HCEC 1CT (cell line): ENCODE measurements around the gene NDUFAF8.

Experiments used
- DNase-seq: peaks from one replicate; pipeline ENCODE4 v3.0.0-alpha.2; 2017

NDUFAF8 gene, protein sequence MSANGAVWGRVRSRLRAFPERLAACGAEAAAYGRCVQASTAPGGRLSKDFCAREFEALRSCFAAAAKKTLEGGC

DNA sequence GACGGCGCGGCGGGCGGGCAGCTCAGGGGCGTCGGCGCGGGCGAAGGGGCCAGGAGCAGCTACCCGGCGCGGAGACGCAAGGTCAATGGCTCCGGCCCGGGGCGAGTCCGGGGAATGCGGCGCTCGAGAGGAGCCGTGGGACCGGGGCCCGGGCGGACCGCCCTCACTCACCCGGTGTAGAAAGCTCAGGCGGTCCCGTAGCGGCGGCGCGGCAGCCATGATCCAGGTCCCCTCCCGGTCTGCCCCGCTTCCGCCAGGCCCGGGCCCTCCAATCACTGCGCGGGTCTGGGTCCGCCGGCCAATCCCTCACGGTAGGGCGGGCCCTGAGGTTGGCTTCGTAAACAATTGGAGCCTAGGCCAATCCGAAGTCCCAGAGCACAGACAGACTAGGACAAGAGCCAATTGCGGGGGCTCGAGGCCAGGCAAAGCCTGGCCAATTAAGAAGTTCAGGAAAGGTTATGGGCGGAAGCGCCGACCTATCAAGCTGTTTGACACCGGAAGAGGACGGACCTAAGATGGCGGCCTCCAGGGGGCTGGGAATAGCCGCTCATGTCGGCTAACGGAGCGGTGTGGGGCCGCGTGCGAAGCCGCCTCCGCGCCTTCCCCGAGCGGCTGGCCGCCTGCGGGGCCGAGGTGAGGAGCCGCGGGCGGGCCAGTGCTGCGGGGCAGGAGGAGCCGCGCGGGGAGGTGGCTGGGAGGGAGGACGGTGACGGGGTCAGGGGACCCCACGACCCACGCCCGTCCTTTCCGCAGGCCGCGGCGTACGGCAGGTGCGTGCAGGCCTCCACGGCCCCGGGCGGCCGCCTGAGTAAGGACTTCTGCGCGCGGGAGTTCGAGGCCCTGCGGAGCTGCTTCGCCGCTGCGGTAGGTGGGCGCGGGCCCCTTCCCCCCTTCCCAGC lies at the start of gene NDUFAF8, which contains the start of gene TEPSIN:
NDUFAF8 (plus strand) TSS at position 504 of the 899 bp plus-strand sequence; CDS start at position 550, 46 bp downstream.
TEPSIN (minus strand) TSS at position 241 of the 899 bp plus-strand sequence; CDS start at position 219, 22 bp downstream.
- DNase-seq, result peak; percentile 100

DNA sequence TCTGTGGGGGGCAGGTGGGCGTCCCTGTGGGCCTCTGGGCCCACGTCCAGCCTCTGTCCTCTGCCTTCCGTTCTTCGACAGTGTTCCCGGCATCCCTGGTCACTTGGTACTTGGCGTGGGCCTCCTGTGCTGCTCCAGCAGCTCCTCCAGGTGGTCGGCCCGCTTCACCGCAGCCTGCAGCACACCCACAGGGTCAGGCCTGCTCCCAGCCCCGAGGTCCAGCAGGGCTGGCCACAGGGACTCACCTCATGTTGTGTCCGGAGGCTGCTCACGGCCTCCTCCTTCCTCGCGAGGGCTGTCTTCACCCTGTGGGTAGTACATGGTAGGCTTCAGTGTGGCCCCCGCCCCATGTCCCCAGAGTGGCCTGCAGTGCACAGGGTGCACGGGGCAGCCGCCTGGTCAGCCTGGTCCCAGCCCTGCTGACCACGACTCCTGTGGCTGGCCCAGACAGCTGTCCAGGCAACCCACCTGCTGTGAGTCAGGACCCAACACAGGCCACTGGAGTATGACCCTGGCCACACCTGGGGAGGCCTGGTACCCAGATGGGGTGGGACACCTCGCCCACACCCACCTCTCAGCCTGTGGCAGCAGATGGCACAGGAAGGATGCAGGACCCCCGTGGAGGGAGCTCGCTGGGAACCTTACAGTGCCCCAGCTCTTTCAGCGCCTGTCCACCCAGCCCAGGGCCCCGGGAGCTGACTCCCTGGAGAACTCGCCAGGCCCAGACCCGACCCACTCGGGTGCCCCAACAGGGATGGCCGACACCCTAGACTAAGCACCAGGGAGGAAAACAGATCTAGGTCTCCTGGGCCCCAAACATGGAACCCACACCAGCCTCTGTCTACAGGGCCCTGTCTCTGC lies 49.2 kb upstream of the NDUFAF8 start:
- peak; percentile 5 for DNase-seq

DNA sequence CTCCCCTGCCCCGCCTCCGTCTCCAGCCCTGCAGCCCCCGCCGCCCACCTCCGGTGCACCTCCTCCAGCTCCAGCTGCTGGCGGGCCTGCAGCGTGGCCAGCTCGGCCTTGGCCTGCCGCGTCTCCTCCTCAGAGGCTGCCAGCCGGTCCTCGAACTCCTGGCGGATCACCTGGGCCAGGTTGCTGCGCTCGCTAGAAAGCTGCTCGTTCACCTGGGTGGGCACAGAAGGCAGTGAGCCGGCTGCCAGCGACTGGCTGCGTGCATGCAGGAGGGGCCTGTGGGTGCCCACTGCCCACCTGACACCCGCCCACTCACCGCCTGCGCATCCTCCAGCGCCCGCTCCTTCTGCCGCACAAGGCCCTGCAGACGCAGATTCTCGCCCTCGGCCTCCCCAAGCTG lies 48.5 kb upstream of the NDUFAF8 start:
- no peak for DNase-seq

DNA sequence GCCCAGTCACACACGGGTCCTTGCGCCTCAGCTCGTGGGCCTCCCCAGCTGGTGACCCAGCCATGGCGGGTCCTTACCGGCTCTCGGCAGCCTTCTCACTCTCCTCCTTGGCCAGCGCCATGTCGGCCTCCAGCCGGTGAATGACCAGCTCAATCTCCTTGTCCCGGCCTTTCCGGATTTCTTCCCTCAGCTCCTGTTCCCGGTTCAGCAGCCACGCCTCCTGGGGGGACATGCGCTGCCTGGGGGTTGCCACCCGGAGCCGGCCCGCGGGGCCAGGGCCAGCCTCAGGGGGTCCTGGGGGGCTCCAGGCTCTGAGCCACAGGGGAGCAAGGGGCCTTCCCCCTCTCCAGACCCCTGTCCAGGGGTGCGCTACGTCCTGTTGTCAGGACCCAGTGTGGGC lies 48.0 kb upstream of the NDUFAF8 start:
- no peak for DNase-seq

DNA sequence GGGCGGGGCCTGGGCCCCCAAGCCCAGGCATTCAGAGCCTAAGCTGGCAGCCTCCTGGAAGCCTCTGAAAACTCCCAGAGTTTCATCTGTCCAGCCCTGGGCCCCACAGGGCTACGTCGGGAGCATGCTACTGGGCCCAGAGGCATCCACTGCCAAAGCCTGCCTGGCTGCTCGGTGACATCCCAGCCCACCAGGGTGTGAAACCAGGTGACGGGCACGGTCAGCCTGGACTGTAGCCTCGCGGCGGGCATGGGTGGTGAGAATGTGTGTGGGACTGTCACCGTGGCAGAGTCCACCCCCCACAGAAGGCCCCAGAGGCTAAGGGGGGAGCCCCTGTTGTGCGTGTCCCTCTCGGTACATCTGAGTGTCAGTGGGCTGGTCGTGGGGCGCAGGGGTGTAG lies 47.5 kb upstream of the NDUFAF8 start:
- no peak for DNase-seq

DNA sequence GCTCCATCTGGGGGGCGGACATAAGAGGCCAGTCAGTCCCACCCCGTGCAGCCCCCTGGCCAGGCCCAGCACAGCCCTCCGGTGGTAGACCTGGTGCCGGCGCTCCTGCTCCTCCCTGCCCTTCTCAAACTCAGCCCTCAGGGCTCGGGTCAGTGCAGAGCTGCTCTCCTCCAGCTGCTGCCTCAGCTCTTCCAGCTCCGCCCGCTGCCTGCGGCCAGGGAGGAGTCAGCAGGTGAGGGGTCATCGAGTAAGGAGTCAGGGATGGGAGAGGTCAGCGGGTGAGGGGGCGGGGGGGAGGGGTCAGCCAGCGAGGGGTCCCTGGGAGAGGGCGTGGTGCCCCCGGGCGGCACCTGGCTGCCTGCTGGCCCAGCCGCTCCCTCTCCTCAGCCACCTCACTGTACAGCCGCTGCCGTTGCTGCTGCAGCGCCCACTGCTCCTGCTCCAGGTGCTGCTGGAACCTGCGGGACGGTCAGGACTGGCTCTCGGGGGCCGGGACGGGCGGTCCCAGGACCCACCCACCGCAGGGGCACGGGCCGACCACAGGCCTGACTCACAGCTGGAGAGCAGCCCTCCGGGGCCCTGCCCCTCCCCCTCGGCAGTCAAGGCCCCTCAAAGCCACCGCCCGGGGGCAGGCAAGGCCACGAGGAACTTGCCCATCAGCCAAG lies 46.6 kb upstream of the NDUFAF8 start:
- no peak for DNase-seq

DNA sequence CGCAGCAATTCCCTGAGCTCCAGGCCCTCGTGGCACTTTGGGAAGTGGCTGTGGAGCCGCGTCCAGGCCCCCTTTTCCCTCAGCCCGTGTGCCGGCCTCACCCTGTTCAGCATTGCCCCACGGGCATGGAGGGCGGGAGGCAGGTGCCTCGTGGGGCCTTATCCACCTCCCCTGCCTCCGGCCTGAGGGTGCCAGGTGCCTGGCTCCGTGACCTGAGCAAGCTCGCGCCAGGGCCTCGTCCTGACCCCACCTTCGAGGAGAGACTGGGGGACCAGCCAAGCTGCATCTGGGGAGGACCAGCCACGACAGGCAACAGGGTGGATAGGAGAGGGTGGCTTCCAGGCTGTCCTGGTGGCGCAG lies 46.1 kb upstream of the NDUFAF8 start:
- no peak for DNase-seq

DNA sequence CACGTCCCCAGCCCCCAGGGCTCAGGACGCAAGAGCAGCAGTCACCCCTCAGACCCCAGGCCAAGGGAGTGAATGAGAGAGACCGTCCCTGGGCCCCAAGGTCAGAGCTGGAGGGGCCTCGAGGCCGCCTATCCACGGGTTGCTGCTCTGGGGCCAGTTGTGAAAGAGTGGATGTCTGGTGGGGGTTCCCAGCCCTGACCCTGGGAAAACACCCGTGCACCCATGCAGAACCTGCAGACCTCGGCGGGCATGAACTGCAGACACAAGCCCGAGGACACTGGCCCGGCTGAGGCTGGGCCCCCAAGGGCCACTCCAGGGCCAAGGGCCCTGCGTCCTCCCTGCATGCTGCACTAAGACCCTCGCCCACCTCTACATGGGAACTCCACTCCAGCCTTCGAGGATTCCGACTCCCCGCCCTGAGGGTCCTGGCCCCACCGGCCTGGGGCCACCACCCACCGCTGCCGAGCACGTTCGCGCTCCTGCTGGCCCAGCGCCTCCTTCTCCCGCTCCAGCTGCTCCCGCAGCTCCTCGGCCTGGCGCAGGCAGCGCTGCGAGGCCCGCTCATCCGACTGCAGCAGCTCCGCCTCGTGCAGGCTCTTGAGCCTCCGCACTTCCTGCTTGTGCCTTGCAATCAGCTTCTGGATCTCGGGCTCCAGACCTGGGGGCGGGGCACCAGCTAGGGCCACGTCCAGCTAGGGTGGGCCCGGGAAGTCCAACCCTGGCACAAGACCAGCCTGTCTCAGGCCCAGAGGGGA lies 45.5 kb upstream of the NDUFAF8 start:
- no peak for DNase-seq

DNA sequence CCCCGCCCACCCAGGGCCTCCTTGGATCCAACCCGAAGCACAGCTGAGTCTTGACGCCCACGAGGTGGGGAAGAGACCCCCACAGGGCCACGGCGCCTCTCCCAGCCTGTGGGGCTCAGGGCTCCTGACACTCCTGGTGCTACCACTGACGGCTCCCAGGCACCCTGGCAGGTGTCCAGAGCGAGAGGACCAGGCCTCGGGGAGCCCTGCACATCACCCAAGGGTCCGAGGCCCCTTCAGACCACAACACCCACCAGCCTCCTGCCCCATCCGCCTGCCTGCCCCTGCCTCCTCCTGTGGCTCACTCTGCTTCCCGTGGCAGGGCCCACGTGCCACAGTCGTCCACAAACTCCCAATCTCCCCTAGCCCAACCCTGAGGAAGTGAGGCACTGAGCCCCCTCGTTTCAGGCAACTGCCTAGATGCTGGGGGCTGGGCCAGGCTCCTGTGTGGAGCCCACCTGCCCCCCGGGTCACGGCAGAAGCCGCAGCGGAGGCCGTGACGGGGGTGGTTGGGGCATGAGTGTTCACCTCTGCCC lies 44.8 kb upstream of the NDUFAF8 start:
- no peak for DNase-seq

DNA sequence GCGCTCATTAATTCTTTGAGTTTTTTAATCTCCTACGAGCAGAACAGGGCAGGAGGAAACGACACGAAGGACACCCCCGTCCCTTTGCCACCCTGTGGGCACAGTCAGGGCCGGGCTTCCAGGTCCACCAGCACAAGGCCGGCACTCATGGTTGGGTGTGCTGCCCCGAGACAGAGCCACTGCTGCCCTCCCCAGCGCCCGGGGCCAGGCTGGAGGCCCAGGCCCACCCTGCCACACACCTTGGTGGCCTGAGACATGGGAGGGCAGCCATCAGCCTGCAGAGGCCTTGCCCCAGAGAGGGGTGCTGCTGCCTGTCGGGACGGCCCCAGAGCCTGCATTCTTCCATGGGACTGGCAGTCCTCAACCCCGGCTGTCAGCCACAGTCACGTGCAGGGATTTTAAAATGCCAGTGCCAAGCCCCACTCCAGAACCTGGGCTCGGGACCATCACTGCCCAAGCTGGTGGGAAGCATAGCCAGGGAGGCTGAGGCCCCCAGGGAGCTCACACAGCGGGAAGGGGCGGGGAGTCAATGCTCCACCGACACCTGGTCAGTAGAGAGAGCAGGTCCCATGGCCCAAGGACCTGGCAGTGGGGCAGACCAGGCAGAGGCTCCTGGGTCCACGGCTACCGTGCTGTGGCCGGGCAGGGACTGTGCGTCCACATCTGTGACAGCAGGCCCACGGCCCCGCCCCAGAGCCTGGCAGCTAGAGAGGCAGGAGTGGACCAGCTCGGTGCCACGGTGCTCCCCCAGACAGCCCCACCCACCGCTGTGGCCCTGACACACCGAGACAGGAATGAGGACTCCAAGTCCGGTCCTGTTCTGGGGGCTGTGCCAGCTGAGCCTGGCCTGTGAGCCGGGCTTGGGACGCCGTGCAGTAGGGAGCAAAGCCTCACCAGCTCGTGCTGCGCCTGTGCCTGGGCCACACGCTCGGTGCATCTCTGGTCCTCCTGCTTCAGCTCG lies 43.9 kb upstream of the NDUFAF8 start:
- no peak for DNase-seq

DNA sequence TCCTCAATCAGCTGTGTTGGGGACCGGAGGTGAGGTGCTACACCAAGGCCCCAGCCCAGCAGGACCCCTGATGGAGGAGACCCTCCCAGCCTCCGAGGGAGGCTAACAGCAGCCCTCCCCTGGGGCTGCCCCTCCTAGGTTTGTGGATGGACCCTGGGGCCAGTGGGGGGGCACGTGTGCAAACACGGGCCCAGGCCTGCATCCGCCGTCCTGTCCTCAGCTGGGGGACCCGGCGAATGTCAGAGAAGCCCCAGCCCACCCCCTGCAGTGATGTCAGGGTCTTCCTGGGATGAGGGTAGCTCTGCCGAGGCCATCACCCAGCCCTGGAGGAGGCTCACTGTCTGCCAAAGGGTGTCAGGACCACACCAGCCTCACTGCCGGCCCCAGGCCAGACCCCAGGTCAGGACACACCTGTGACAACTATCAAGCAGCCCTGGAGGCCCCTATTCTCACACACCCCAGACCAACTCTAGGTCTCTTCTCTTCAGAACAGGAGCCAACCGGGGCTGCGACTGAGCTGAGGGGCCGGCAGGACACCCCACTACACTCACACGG lies 43.1 kb upstream of the NDUFAF8 start:
- DNase-seq, result no peak

DNA sequence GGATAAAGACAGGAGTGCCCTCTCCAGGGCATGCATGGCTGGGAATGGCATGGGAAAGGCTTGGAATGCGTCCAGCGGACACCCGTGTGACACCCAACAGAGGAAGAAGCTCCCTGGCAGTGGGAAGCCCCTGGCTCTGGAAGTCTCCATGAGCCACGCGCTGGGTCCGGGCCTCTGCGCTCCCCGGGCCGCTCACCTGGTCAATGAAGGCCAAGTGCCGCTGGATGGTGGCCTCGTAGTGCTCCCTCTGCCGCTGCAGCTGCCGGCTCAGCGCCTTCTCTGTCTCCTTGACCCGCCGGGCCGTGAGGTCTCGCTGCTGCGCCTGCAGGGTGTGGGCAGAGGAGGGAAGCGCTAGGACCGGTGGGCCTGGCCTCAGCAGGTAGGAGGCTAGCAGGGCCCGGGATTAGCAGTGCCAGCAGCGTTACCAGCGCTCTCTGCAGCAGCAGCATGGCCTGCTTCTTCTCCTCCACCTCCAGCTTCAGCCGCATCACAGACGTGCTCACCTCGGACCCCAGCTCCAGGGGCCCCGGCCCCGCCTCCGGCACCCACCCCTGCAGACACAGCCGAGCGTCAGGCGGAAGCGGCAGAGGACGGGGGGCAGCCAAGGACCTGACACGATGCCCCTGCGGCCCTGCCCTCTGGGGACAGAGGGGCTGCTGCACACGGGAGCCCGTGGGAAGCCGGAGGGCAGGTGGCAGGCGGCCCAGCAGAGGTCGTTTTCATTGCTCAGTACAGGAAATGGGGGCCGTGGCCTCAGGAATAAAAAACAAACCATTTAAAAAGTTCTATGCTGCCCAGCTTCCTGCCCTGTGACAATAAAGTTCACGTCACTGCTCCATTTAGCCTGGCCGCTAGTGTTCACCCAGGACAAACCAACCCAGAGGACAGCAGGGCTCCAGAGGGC lies 42.4 kb upstream of the NDUFAF8 start:
- DNase-seq, result no peak

DNA sequence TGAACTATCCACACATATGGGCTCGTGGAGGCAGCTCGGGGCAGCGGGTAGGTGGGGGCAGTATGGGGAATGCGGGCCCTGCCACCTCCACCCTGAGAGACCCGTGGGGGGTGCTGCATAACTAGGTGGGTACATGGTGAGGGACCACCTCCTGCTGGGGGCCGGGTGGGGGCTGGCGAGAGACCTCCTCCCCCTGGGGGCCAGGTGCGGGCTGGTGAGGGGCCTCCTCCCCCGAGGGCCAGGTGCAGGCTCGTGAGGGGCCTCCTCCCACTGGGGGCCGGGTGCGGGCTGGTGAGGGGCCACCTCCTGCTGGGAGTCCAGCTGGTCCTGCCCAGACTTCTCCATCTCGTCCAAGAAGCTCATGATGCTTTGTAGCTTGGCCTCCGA lies 41.7 kb upstream of the NDUFAF8 start:
- DNase-seq, result no peak

DNA sequence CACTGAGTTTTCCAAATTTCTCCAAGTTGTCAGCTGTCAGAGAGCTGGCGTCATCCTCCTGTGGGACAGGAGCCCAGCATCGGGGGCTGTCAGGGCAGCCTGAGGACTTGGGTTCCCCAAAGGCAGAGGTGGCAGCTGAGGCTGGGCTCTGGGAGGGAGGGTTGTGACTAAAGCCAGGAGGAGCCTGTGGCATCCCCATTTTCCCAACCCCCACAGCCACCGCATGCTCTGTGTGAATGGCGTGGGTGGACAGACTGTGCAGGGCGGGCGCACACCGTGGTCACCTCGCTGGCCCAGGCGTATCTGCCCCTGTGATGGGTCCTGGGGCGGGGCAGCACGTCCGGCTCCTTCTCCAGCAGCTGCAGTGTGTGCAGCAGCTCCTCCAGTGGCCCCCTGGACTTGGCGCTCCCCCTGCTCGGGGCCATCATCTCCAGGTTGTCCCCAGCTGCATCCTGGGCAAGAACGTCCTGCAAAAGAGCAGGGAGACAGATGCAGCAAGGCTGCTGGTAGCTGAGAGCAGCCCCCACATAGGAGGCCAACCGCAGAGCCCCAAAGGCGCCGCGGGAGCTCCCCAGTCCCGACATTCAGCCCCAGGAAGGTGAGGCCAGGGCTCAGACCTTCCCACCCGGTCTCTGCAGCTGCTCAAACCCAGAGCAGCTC lies 41.2 kb upstream of the NDUFAF8 start:
- DNase-seq, result no peak

DNA sequence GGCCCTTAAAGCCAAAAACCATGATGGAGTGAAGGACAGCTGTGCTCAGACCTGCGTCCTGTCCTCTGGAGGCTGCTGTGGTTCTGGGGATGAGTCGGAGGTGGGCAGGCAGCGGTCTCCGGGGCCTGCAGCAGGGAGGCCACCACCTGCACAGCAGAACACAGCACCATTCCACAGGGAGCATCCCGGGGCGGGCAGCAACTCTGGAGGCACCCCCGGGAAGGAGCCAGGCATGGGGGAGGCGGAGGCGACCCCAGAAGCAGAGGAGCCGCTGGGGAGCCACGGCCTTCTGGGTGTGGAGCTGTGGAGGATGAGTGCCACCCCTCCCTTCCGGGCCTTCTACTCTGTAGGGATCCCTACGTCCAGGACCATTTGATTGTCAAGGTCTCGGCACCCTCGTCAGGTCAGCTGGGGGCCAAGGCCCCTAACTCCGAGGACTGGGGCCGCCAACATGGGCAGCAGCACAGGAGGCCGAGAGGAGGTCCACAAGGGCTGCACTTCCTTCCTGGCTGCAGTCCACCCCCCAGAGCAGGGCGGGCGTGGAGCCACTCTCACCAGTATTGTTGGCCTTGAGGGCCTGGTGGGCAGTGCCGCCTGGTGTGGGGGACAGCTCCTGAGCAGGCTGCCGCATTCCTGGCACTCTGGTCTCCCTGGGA lies 40.2 kb upstream of the NDUFAF8 start:
- DNase-seq, result no peak

DNA sequence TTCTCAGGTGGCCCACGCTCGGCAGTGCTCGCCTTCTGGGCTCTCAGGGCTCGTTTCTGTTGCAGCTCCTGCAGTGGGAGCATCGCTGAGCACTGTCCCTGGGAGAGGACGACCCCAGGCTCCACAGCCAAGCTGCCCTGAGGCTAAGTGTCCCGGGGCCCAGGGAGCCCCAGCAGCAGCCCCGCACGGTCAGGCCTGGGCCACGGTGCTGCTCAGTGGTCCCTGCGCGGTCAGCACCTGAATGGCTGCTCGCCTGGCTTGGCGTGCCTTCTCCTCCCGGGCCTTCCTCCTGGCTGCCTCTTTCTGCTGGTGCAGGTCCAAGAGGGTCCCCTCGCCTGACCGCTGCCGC lies 39.7 kb upstream of the NDUFAF8 start:
- DNase-seq, result no peak

DNA sequence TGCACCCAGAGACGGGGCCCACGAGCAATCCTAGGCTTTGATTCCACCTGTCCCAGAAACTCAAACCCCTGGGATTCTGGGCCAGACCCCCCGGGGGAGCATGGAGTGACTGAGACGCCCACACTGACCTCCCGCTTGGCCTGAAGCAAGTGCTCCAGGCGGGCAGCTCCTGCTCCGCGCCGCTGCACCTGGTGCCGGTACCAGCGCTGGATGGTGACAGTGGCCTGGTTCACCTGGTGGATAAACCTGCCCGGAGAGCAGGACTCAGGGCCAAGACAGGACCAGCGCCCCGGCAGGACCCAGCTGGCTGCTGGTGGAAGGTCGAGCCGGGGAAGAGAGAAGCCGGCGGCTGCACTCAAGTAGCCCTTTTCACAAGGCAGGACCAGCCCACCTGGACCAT lies 38.9 kb upstream of the NDUFAF8 start:
- DNase-seq, result no peak
